GM18505 (cell line): ENCODE results near the gene DLX3.

ENCODE experiments used
- ATAC-seq: cut with Tn5 transposase; IDR thresholded peaks from one replicate; pipeline ENCODE4 v1.9.1; 2021; ENCODE audit not compliant: unreplicated experiment
- POLR2A ChIP-seq: IDR thresholded peaks from 4 replicates; pipeline ENCODE4 v1.6.1; 2011; ENCODE audit warnings: borderline replicate concordance; ENCODE audit not compliant: insufficient read depth, insufficient read length; ENCODE audit errors: extremely low read depth

Gene DLX3

GRCh38 chr17:49992191-49992932, 2.7 kb downstream of the DLX3 start:
- no peak for TF ChIP-seq POLR2A
- no peak for ATAC-seq

GRCh38 chr17:49991409-49991808, 3.6 kb downstream of the DLX3 start:
- TF ChIP-seq POLR2A: no peak
- ATAC-seq: no peak

GRCh38 chr17:49990921-49991320, 4.1 kb downstream of the DLX3 start:
- TF ChIP-seq POLR2A: no peak
- ATAC-seq: no peak

- no peak for TF ChIP-seq POLR2A
- no peak for ATAC-seq
Measured at GRCh38 chr17:49990331-49990730, 4.7 kb downstream of the DLX3 start.

- no peak for ATAC-seq
Measured at GRCh38 chr17:49989518-49989880, 5.5 kb downstream of the DLX3 start.

GRCh38 chr17:49987681-49988441, 7.2 kb downstream of the DLX3 start:
- ATAC-seq: no peak
- TF ChIP-seq POLR2A: no peak

More at GRCh38 chr17:49989518-49989880, 5.5 kb downstream of the DLX3 start:
- no peak for TF ChIP-seq POLR2A

- ATAC-seq: no peak
- no peak for TF ChIP-seq POLR2A
Measured at GRCh38 chr17:49987290-49987585, 7.8 kb downstream of the DLX3 start.

- ATAC-seq: no peak
- no peak for TF ChIP-seq POLR2A
Measured at GRCh38 chr17:49986396-49987289, 8.4 kb downstream of the DLX3 start.

GRCh38 chr17:49985310-49985990, 9.6 kb downstream of the DLX3 start:
- TF ChIP-seq POLR2A: no peak

GRCh38 chr17:49984776-49985175, 10.2 kb downstream of the DLX3 start:
- no peak for TF ChIP-seq POLR2A

More at GRCh38 chr17:49985310-49985990, 9.6 kb downstream of the DLX3 start:
- ATAC-seq: no peak

GRCh38 chr17:49984283-49984682, 10.7 kb downstream of the DLX3 start:
- no peak for TF ChIP-seq POLR2A
- ATAC-seq: no peak

More at GRCh38 chr17:49984776-49985175, 10.2 kb downstream of the DLX3 start:
- ATAC-seq: no peak

GRCh38 chr17:49980703-49981197, 14.3 kb downstream of the DLX3 start:
- no peak for ATAC-seq
- no peak for TF ChIP-seq POLR2A

- no peak for ATAC-seq
- TF ChIP-seq POLR2A: no peak
Measured at GRCh38 chr17:49979748-49980479, 15.1 kb downstream of the DLX3 start.

- ATAC-seq: no peak
- no peak for TF ChIP-seq POLR2A
Measured at GRCh38 chr17:49978501-49978900, 16.5 kb downstream of the DLX3 start.
